ENCODE results near the gene WDR41. TPM values are rescaled to one million over a fixed set of nuclear protein-coding genes. Genes with fewer than 3 reads are reported as not detected.

The WDR41 gene
- polyA plus RNA-seq, 1 experiment = 84.5 TPM

DNA sequence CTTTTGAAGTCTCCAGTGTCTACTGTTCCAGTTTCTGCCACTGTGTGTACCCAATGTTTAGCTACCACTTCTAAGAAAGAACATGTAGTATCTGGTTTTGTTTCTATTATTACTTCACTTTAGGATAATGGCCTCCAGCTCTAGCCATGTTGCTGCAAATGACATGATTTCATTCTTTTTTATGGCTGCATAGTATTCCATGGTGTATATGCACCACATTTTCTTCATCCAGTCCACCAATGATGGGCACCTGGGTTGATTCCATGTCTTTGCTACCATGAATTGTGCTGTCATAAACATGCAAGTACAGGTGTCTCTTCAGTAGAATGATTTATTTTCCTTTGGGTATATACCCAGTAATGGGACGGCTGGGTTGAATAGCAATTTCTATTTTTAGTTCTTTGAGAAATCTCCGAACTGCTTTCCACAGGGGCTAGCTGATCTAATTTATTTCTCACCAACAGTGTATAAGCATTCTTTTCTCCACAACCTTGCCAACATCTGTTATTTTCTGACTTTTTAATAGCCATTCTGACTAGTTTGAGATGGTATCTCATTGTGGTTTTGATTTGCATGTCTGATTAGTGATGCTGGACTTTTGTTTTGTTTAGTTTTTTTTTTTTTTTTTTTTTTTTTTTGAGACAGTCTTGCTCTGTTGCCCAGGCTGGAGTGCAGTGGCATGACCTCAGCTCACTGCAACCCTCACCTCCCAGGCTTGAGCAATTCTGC is 68.9 kb downstream of the WDR41 start:
- Histone ChIP-seq H3K27ac (ENCODE audit: low read depth, low read length) (no peak overlapping the region), H3K9me3 (ENCODE audit: control insufficient read depth, insufficient read depth, low read length) (no peaks in the 10 kb centered on the region), H3K4me3 (ENCODE audit: low read depth, low read length) (no peak overlapping the region), H3K27me3 (ENCODE audit: control insufficient read depth, insufficient read depth, low read length) (no peaks in the 10 kb centered on the region)
- TF ChIP-seq, protein P1, sequence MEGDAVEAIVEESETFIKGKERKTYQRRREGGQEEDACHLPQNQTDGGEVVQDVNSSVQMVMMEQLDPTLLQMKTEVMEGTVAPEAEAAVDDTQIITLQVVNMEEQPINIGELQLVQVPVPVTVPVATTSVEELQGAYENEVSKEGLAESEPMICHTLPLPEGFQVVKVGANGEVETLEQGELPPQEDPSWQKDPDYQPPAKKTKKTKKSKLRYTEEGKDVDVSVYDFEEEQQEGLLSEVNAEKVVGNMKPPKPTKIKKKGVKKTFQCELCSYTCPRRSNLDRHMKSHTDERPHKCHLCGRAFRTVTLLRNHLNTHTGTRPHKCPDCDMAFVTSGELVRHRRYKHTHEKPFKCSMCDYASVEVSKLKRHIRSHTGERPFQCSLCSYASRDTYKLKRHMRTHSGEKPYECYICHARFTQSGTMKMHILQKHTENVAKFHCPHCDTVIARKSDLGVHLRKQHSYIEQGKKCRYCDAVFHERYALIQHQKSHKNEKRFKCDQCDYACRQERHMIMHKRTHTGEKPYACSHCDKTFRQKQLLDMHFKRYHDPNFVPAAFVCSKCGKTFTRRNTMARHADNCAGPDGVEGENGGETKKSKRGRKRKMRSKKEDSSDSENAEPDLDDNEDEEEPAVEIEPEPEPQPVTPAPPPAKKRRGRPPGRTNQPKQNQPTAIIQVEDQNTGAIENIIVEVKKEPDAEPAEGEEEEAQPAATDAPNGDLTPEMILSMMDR (IDR thresholded peaks at IDR 0.05; ENCODE audit: low read depth, low read length) = no peak
- POLR2A ChIA-PET = no interaction called here
- DNase-seq (ENCODE audit: low read depth, low spot score) = no peak
- CTCF ChIA-PET = interaction anchor here (1.1 kb wide), 1 partner anchor 279 kb away, joined by 3 read pairs; no protein-coding TSS in a partner anchor

DNA sequence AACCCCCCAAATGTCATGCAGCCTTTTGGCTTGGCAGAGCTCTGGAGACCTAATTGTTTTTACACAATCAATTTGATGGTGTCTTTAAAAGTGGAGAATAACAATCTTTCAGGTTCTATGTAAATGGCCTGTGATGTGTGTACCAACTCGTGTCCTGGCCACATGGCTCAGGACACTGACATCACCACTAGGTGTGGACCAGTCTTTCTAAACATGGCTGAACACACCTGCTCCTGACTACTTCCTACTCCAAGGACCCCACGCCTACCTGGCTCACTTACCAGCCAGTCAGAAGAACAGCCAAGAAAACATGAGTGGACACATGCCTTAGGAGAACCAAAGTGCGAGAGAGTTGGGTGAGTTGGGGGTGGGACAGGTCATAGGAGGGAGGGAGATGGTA is 71.2 kb downstream of the WDR41 start:
- POLR2A ChIA-PET = no interaction called here
- no peaks in the 10 kb centered on the region for H3K9me3 ChIP-seq (ENCODE audit: control insufficient read depth, insufficient read depth, low read length)
- DNase-seq (ENCODE audit: low read depth, low spot score) = no peak
- TF ChIP-seq, protein P1 (IDR thresholded peaks at IDR 0.05; ENCODE audit: low read depth, low read length) = no peak
- no peak overlapping the region for H3K27ac ChIP-seq (ENCODE audit: low read depth, low read length)
- H3K27me3 ChIP-seq (ENCODE audit: control insufficient read depth, insufficient read depth, low read length) = no peaks in the 10 kb centered on the region
- CTCF ChIA-PET = interaction anchor here (2.0 kb wide), 1 partner anchor 72 kb away, joined by 5 read pairs; no protein-coding TSS in a partner anchor
- H3K4me3 ChIP-seq (ENCODE audit: low read depth, low read length) = no peak overlapping the region

DNA sequence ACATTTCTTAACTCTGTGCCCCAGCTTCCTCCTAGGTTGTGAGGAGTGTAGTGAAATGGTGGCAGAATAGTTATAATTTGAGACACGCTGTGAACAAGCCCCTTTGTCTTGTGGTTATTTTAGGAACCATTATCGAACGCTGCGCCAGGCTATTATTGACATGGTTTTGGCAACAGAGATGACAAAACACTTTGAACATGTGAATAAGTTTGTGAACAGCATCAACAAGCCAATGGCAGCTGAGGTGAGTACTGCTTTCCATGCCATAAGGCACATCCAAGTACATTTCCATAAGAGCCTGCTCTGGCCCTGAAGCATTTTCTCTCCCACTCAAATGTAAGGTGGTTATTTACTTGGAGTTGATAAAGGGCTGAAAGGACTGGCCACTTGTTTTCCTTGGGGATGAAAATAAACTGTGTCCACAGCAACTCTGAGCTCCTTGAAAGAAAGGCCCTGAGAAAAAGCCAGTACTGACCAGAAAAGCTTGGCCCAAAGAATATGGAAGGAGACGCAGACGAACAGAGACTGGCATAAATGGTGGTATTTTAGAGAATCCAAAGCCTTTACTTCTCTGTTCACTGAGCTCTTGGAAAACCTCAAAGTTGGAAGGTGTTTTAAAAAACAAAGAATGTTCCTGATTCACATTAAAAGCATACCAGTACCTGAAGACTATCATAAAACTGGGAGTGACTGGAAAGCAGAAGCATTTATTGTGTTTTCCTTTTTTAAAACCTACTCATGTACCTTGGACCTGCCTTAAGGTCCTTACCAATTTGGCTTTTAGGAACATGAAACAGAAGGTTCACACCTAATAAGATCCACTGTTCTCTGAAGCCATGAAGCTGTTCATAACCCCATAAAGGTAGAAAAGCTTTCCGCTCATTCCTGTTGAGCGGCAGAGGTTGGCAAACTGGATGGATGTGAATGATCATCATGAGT is 72.2 kb downstream of the WDR41 start:
- TF ChIP-seq, protein P1 (IDR thresholded peaks at IDR 0.05; ENCODE audit: low read depth, low read length) = no peak
- CTCF ChIA-PET = interaction anchor here (0.9 to 2.0 kb wide), 2 partner anchors 73 to 276 kb away, joined by 4 to 5 read pairs; no protein-coding TSS in a partner anchor
- Histone ChIP-seq H3K4me3 (ENCODE audit: low read depth, low read length) (no peak overlapping the region), H3K9me3 (ENCODE audit: control insufficient read depth, insufficient read depth, low read length) (no peaks in the 10 kb centered on the region), H3K27me3 (ENCODE audit: control insufficient read depth, insufficient read depth, low read length) (no peaks in the 10 kb centered on the region), H3K27ac (ENCODE audit: low read depth, low read length) (no peak overlapping the region)
- POLR2A ChIA-PET = no interaction called here
- DNase-seq (ENCODE audit: low read depth, low spot score) = no peak

DNA sequence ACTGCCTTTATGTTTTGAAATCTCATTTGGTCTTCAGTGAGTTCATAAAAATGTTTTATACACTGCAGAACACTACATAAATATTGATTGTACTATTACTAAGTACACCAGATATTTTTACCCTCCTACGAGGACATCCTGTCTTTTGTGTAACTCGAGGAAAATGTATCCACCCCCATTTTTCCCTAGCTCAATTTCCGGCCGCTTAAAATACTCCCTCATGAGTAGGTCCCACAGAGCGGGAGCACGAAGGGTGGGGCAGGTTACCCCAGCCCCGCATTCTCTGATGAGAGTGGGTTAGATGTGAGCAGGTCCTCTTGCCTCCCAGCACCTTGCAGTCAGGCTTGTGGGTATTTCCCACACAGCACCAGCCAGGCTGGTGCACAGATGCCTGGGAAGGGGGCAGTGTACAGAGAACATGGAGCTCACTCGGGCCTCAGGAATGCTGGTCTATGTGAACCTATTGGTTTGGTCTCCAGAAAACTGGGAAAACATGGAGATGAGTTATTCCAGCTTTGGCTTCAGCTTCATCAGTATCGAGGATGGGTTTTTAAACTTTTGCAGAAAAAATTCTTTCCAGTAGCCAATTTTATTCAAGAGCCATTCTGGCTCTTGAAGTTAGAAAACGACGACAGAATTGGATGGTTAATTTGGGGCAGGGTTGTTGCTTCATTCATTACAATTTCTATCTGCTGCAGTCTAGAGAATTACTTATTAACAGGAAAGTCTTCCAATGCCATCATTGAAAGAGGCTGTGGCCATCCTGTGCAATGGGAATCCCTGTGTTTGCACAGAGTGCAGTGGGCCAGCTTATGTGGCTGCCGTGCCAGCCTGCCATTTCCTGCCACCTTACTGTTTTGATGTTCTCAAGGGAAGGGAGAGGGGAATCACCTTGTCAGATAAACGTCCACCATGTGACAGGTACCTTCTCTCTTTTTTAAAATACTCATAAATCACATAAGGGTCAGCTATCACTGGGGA is 73.2 kb downstream of the WDR41 start:
- H3K9me3 ChIP-seq (ENCODE audit: control insufficient read depth, insufficient read depth, low read length) = no peaks in the 10 kb centered on the region
- H3K27ac ChIP-seq (ENCODE audit: low read depth, low read length) = no peak overlapping the region
- ChIA-PET POLR2A (no interaction called here), CTCF (interaction anchor here (0.9 to 2.0 kb wide), 3 partner anchors 9 to 275 kb away, joined by 3 to 5 read pairs (median 4); no protein-coding TSS in a partner anchor)
- DNase-seq (ENCODE audit: low read depth, low spot score) = no peak
- H3K27me3 ChIP-seq (ENCODE audit: control insufficient read depth, insufficient read depth, low read length) = no peaks in the 10 kb centered on the region
- no peak overlapping the region for H3K4me3 ChIP-seq (ENCODE audit: low read depth, low read length)
- TF ChIP-seq, protein P1 (IDR thresholded peaks at IDR 0.05; ENCODE audit: low read depth, low read length) = no peak
